DMS 273 (cell line): ENCODE measurements around the gene CEP250.
A peak's percentile ranks its signal among the peaks of the same experiment; 100 is the strongest.

Source experiments
- DNase-seq: peaks from one replicate; lab custom pipeline; 2025; ENCODE audit not compliant: unreplicated experiment; lab: John Stamatoyannopoulos, UW

CEP250 gene, protein sequence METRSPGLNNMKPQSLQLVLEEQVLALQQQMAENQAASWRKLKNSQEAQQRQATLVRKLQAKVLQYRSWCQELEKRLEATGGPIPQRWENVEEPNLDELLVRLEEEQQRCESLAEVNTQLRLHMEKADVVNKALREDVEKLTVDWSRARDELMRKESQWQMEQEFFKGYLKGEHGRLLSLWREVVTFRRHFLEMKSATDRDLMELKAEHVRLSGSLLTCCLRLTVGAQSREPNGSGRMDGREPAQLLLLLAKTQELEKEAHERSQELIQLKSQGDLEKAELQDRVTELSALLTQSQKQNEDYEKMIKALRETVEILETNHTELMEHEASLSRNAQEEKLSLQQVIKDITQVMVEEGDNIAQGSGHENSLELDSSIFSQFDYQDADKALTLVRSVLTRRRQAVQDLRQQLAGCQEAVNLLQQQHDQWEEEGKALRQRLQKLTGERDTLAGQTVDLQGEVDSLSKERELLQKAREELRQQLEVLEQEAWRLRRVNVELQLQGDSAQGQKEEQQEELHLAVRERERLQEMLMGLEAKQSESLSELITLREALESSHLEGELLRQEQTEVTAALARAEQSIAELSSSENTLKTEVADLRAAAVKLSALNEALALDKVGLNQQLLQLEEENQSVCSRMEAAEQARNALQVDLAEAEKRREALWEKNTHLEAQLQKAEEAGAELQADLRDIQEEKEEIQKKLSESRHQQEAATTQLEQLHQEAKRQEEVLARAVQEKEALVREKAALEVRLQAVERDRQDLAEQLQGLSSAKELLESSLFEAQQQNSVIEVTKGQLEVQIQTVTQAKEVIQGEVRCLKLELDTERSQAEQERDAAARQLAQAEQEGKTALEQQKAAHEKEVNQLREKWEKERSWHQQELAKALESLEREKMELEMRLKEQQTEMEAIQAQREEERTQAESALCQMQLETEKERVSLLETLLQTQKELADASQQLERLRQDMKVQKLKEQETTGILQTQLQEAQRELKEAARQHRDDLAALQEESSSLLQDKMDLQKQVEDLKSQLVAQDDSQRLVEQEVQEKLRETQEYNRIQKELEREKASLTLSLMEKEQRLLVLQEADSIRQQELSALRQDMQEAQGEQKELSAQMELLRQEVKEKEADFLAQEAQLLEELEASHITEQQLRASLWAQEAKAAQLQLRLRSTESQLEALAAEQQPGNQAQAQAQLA (N-terminal part only)

GRCh38 chr20:35454881-35455609 is at the start of gene CEP250:
CEP250 (plus strand) TSS chr20:35455598; CDS start chr20:35462368, 6,770 bp downstream.
- DNase-seq: peak; percentile 98

DNA sequence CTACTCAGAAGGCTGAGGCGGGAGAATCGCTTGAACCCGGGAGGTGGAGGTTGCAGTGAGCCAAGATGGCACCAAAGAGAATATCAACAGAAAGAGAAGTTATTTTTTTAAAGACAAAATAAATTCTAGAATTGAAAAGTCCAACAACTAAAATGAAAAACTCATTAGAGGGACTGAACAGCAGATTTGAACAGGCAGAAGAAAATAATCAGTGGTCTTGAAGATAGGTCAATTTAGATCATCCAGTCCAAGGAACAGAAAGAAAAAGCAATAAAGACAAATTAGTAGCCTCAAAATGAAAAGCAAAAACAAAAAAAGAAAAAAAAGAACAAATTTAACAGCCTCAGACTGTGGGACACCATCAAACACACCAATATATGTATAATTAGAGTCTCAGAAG is 49.6 kb upstream of the CEP250 start:
- no peak for DNase-seq

GRCh38 chr20:35408270-35408669 is 47.1 kb upstream of the CEP250 start:
- DNase-seq: no peak

DNA sequence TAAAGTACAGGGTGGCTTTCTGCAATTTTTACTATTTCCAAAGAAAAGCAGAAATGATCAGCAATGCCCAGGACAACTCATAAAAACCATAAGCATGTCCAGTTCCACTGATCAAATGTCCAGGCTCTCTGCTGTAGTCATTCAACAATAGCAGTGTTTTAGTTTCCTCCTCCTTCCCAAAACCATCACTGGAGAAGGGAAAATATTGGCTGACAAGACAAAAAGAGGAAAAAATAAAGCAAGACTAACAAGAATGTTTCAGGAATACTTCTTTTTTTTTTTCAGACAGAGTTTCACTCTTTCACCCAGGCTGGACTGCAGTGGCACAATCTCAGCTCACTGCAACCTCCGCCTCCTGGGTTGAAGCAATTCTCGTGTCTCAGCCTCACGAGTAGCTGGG is 45.9 kb upstream of the CEP250 start:
- no peak for DNase-seq

DNA sequence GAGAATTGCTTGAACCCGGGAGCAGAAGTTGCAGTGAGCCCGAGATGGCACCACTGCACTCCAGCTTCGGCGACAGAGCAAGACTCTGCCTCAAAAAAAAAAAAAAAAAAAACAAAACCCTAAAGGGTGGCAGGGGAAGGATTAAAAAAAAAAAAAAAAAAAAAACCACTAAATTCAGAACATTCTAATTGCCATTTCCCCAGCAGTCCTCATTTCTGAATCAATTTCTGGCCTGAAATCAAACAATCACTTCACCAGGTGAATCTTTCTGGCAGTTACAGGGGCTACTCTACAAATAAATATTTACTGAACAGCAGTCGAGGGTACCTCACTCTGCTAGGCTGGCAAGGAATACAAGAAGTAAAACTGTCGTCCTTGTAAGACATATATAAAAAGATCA is 44.8 kb upstream of the CEP250 start:
- no peak for DNase-seq

GRCh38 chr20:35421322-35421721 is 34.1 kb upstream of the CEP250 start:
- no peak for DNase-seq

DNA sequence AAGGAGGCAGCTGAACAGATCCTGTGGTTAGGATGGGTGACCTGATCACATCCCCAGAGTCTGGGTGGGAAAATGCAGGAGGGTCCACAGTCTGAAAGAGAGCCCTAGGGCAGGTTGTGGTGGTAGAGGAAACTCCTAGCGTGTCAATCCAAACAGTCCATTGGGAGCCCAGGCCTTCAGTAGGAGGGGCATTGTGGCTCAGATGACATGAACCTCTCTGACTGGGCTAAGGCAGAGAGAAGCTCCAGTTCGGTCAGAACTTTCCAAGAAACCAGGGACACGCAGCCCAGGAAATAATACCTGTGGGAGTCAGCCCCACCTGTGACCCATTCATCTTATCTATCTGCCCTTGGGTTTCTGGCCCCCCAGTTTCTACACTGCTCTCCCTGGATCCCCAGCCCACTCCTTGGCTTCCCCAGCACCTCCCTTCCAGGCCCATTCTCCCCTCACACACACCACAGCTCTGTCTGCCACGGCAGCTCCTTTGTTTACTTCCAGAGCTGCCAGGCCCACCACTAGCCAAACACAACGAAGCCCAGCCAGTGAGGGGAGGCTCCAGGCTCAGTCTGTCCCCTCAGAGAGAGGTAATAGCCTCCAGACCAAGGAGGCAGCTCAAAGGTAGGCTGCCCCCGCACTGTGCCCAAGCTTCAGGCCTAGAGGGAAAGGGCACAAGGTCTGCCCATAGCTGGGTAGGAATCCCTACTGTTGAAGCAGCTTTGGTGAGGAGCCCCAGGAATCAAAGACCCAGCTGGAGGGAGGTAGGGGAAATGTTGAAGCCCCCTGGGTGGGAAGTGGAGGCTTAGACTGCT is 23.6 kb upstream of the CEP250 start:
- DNase-seq: no peak

DNA sequence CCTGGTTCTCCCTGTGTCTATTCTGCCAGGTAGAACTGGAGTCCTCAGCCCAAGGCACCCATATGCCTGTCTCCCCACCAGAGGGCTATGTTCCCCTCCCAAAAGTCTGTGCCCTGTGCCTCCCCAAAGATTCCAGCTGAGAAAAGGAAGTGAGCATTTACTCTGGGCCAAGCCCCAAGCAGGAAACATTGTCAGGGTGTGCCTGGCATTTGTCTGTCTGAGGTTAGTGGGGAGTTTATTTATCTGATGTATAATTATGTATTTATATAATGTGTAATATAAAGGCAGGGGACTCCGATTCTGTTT is 23.0 kb upstream of the CEP250 start:
- DNase-seq: no peak

DNA sequence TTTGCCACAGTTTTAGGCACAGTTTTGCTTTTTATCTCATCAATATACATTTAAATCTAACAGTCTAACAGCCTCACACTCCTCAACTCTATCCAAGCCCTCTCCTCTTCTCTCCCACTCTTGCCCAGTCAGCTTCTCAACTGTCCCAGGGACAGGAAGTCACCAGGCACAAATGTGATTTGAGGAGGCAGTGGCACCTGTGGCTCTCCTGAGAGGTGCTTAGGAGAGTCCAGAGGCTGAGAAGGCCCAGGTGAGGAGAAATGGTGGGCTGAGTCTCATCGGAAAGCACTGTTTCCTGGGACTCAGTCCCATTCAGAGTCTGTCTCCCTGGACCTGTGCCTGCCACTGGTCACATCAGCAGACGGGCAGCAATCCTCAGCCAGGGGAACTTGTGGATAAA is 22.1 kb upstream of the CEP250 start:
- no peak for DNase-seq

GRCh38 chr20:35434085-35435005 is 21.1 kb upstream of the CEP250 start:
- DNase-seq: no peak

DNA sequence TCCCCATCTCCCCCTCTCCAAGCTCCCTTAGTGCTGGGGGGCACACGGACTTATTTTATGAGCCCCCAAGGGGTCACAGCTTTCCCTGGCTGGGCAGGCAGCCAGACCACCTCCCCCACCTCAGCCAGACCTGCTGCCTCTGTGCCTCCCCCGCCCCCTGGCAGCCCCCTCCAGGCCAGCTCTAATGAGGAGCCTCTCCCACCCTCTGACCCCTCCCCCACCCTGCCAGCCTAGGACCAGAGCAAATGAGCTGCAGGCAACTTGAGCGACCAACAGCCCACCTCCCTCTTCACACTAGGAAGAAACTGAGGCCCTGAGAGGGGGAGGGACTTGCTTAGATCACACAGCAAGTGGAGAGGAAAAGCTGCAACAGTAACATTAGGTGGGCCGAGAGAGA is 19.2 kb upstream of the CEP250 start:
- no peak for DNase-seq

DNA sequence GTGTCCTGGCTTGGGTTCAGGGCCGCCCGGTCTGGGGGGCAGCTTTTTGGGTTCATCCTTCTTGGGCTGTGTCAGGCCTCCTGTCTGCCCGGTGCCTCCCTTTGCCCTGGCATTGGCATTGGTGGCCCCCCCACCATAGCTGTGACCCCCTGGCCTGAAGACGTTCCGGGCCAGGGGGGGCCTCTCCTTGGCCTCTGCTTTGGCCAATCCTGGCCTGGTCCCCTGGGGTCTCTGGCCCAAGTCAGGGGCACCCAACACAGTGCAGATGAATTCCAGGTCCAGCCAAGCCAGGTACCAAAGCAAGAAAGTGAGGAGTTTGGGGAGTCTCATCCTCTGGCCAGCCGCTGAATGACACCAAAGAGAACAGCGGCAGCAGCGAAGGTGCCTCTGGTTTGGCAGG is 17.8 kb upstream of the CEP250 start:
- no peak for DNase-seq

- DNase-seq: peak; percentile 70
Observed at GRCh38 chr20:35443003-35443402, 12.4 kb upstream of the CEP250 start.

GRCh38 chr20:35444226-35444625 is 11.2 kb upstream of the CEP250 start:
- DNase-seq: no peak

GRCh38 chr20:35446356-35447078 is 8.9 kb upstream of the CEP250 start:
- DNase-seq: no peak

GRCh38 chr20:35447082-35447789 is 8.2 kb upstream of the CEP250 start:
- DNase-seq: peak; percentile 93

DNA sequence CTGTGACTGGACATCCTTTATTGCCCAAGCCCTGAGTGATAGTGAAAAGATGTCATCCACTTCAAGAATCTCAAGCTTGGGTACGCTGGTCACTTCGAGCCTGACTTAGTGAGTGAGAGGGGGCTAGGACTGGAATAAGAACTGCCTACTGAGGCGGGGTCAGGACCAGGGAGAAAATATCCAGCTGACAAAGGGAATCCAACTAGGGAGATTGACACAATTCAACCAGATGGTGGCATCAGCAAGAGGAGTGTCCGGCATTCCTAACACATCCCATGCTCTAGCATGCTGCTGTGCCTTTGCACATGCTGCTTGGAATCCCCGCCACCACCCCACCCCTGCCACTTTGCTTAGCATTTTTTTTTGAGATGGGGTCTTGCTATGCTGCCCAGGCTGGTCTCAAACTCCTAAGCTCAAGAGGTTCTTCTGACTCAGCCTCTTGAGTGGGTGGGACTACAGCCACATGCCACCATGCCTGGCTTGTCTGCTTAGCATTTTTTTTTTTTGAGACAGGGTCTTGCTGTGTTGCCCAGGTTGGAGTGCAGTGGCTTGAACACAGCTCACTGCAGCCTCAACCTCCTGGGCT is 6.5 kb upstream of the CEP250 start:
- no peak for DNase-seq
